NT2/D1 (cell line): ENCODE data around the gene IL15.

Experiments used
- DNase-seq: peaks from one replicate; pipeline ENCODE4 v3.0.0-alpha.2; 2011; ENCODE audit warnings: low read depth, low spot score
- H3K27me3 ChIP-seq: 2 replicates; pipeline ENCODE4 v1.6.0; 2011; ENCODE audit warnings: mild to moderate bottlenecking; ENCODE audit not compliant: insufficient read length, insufficient read depth
- H3K36me3 ChIP-seq: 2 replicates; pipeline ENCODE4 v1.6.1; 2011; ENCODE audit warnings: mild to moderate bottlenecking, low read length, mixed read lengths; ENCODE audit not compliant: insufficient read depth, insufficient read length
- H3K4me1 ChIP-seq: 2 replicates; pipeline ENCODE4 v1.5.1; 2011; ENCODE audit not compliant: insufficient read depth, insufficient read length
- H3K4me3 ChIP-seq: 2 replicates; pipeline ENCODE4 v1.5.1; 2011; ENCODE audit warnings: low read depth; ENCODE audit not compliant: insufficient read length
- H3K9ac ChIP-seq: 2 replicates; pipeline ENCODE4 v1.6.0; 2011; ENCODE audit warnings: low read depth; ENCODE audit not compliant: insufficient read length
- H3K9me3 ChIP-seq: 2 replicates; pipeline ENCODE4 v1.5.1; 2011; ENCODE audit warnings: mild to moderate bottlenecking, low read length; ENCODE audit not compliant: insufficient read depth
- SUZ12 ChIP-seq: IDR thresholded peaks from 2 replicates; pipeline ENCODE4 v1.6.1; 2011; ENCODE audit not compliant: insufficient read length, insufficient read depth; ENCODE audit errors: extremely low read depth
- YY1 ChIP-seq: IDR thresholded peaks from 2 replicates; pipeline ENCODE4 v1.6.1; 2011; ENCODE audit not compliant: insufficient read length, insufficient read depth
- ZNF274 ChIP-seq: IDR thresholded peaks from 2 replicates; pipeline ENCODE4 v1.6.1; 2011; ENCODE audit warnings: mild to moderate bottlenecking, low read depth, low read length

Gene IL15

DNA sequence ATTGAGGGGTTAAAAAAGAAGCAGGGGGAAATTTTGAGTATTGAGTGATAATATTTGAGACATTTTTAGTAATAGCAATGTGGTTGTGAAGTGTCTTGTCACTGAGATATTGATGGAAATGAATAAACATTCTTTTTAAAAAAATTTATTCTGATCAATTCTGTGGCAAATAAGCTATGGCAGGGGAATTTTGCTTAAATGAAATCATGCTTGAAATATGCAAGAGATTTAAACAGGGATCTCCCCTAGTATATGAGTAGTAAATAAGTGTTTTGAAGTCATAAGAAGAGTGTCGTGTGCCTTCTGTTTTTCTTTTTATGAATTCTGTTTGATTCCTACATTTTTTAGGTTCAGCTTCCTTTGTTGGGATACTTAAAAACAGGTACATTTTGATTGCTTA is 23.2 kb downstream of the IL15 start:
- Histone ChIP-seq H3K27me3 (no peaks in the 10 kb centered on the region), H3K4me3 (no peak overlapping the region), H3K9me3 (no peaks in the 10 kb centered on the region), H3K4me1 (no peaks in the 10 kb centered on the region), H3K9ac (no peak overlapping the region), H3K36me3 (no peaks in the 10 kb centered on the region)
- TF ChIP-seq ZNF274, result no peak
- no peak for TF ChIP-seq SUZ12
- TF ChIP-seq YY1, result no peak
- DNase-seq, result no peak

DNA sequence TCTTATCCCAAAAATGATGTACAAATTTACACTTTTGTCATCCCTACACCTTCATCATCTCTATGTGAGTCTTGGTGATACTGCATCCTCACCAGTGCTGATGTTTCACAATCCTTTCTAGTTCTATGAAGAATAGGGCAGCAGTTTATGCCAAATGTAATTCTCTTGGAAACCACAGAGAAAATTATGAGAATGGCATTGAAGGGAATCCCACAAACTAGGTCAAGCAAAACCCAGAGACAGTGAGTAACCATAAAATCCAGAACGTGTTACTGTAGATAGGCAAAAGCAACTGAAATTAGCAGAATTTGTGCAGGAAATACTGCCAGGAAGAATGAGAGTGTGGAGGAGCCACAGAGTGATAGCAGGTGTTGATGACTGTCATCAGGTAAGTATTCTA is 24.5 kb downstream of the IL15 start:
- no peak overlapping the region for H3K9ac ChIP-seq
- no peak for DNase-seq
- no peak for TF ChIP-seq YY1
- no peak for TF ChIP-seq ZNF274

DNA sequence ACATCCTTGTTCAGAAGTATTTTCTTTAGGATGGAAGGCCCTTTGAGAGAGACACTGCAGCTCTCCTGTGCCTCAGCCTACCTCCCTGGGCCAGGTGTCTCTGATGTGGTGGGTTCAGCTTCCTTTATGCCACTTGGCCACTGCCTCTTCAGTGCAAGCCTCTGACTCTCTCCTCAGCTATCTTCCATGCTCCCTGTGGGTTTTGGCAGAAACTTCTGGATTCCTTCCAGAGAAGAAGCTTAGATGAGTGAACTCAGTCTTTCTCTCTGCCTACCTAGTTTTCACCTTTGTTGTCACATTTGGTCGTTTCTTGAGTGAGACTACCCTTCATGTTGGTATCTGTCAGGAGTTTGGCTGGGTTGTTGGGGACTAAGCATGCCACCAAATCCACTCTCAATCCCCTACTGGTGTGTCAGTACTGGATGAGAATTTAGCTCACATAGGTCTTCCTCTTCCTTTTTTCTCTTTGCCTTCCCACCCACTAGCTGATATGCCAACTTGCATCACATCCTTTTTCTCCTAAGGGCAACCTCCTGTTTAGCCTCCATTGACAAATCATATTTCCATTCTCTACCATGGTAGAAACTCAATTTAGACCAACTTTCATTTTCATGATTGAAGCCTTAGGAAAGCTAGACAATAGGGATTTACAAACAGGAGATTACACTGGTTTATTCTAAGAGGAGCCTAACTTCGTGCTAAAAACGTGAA is 32.0 kb downstream of the IL15 start:
- H3K4me3 ChIP-seq, result no peak overlapping the region
- no peaks in the 10 kb centered on the region for H3K9me3 ChIP-seq
- DNase-seq, result no peak
- no peak overlapping the region for H3K9ac ChIP-seq
- H3K36me3 ChIP-seq, result no peaks in the 10 kb centered on the region
- no peak for TF ChIP-seq YY1
- TF ChIP-seq ZNF274, result no peak
- TF ChIP-seq SUZ12, result no peak
- no peaks in the 10 kb centered on the region for H3K4me1 ChIP-seq
- H3K27me3 ChIP-seq, result no peaks in the 10 kb centered on the region

More for the DNA sequence above, 24.5 kb downstream of the IL15 start:
- no peaks in the 10 kb centered on the region for H3K4me1 ChIP-seq
- no peak overlapping the region for H3K4me3 ChIP-seq
- no peaks in the 10 kb centered on the region for H3K36me3 ChIP-seq
- no peaks in the 10 kb centered on the region for H3K9me3 ChIP-seq
- H3K27me3 ChIP-seq, result no peaks in the 10 kb centered on the region

DNA sequence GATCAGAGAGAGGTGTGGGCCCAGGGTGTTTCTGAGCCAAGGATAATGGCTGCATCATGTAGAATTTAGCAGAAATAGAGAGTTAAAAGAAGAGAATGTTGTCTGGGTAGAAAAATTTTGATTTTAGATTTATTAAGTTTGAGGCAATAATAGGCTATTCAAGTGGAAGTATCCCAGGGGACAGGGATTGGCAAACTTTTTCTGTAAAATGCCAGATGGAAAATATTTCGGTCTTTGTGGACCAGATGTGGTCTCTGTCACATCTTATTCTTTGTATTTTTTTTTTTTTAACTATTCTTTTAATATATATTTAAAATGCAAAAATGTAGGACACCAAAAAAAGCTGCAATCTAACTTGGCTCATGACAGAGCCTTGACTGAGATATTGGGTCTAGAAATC is 33.1 kb downstream of the IL15 start:
- Histone ChIP-seq H3K4me3 (no peak overlapping the region), H3K4me1 (no peaks in the 10 kb centered on the region), H3K36me3 (no peaks in the 10 kb centered on the region), H3K9me3 (no peaks in the 10 kb centered on the region), H3K9ac (no peak overlapping the region), H3K27me3 (no peaks in the 10 kb centered on the region)
- DNase-seq, result no peak
- TF ChIP-seq YY1 (no peak), ZNF274 (no peak), SUZ12 (no peak)

DNA sequence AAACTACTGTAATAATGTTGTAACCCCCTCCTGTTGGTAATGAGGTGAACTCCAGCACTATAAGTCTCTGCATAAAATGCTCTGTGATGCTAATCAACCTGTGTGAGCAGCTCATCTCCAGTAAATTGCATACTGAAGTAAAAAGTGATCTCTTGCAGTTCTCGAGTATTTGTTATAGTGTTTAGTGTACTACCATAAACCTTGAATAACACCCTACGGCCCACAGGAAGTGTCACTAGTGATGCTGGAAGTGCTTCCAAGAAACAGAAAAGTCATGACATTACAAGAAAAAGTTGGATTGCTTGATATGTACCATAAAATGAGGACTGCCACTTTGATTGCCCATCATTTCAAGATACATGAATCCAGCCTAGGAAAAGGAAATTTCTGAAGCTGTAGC is 39.0 kb downstream of the IL15 start:
- Histone ChIP-seq H3K9ac (no peak overlapping the region), H3K9me3 (no peaks in the 10 kb centered on the region), H3K4me1 (no peaks in the 10 kb centered on the region), H3K4me3 (no peak overlapping the region), H3K27me3 (no peaks in the 10 kb centered on the region), H3K36me3 (no peaks in the 10 kb centered on the region)
- DNase-seq, result no peak
- TF ChIP-seq YY1 (no peak), SUZ12 (no peak), ZNF274 (no peak)

DNA sequence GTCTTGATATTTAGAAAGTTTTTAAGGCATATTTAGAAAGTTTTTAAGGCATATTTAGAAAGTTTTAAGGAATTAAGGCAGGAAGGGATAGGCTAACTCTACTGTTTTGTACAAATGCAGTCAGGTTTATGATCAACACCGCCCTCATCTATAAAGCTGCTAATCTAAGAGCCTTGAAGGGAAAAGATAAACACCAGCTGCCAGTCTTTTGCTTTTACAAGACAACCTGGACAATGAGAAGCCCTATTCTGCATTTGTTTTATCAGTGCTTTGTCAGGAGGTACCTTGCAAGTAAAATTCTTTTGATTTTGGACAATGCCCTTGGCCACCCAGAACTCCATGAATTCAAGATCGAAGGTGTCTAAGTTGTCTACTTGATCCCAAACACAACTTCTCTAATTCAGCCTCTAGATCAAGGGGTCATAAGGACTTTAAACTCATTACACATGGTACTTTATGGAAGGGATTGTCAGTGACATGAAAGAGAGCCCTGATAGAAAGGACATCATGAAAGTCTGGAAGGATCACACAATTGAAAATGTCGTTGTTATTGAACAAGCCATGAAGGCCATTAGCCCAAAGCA is 39.8 kb downstream of the IL15 start:
- Histone ChIP-seq H3K9me3 (no peaks in the 10 kb centered on the region), H3K4me3 (no peak overlapping the region), H3K27me3 (no peaks in the 10 kb centered on the region), H3K9ac (no peak overlapping the region), H3K4me1 (no peaks in the 10 kb centered on the region), H3K36me3 (no peaks in the 10 kb centered on the region)
- no peak for DNase-seq
- no peak for TF ChIP-seq ZNF274
- TF ChIP-seq YY1, result no peak
- TF ChIP-seq SUZ12, result no peak

DNA sequence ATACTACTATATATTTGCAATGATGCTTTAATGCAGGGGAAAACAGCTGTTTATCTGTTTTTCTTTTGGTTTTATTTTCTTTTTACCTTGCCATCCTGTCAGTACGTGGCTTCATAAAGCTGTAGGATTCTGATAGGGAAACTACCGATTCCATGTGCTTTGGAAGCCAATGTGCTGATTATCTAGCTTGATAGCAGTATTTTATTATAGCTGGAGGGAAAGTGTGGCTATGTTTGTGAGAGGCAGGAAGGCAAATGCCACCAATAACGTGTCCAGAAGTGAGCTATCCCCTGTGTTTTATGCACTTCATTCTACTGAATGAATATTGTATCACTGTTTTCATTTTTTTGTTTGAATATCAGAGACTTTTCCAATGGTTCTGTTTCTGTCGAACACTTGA is 43.7 kb downstream of the IL15 start:
- no peaks in the 10 kb centered on the region for H3K36me3 ChIP-seq
- TF ChIP-seq ZNF274, result no peak
- TF ChIP-seq YY1, result no peak
- TF ChIP-seq SUZ12, result no peak
- H3K9me3 ChIP-seq, result no peaks in the 10 kb centered on the region
- no peak overlapping the region for H3K4me3 ChIP-seq
- DNase-seq, result no peak
- H3K27me3 ChIP-seq, result no peaks in the 10 kb centered on the region
- H3K9ac ChIP-seq, result no peak overlapping the region
- no peaks in the 10 kb centered on the region for H3K4me1 ChIP-seq

DNA sequence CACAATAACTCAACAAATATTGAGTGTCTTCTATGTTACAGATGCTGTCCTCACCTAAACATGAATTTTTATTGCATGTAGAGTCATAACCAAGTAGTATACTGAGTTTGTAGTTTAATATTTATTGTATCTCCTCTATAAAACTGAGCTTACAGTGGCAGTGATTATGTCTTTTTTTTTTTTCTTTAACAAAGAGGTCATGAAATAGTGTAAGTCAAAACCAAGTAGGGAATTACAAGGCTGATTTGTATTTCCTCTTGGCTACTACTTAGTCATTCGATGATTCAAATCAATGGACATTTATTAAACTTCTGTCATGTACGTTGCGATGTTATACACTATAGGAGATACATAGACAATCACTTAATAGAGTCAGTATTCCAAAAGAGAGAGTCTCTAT is 48.4 kb downstream of the IL15 start:
- H3K4me3 ChIP-seq, result no peak overlapping the region
- no peaks in the 10 kb centered on the region for H3K9me3 ChIP-seq
- DNase-seq, result no peak
- no peaks in the 10 kb centered on the region for H3K27me3 ChIP-seq
- H3K9ac ChIP-seq, result no peak overlapping the region
- no peaks in the 10 kb centered on the region for H3K4me1 ChIP-seq
- TF ChIP-seq YY1, result no peak
- TF ChIP-seq SUZ12, result no peak
- no peaks in the 10 kb centered on the region for H3K36me3 ChIP-seq
